ENCODE measurements around the gene ZNF419. TPM values are rescaled to one million over a fixed set of nuclear protein-coding genes. Genes with fewer than 3 reads are reported as not detected.
"Not testable (repeated sequence)": the region's sequence is repeated elsewhere in the genome, so short reads cannot be mapped to it uniquely, and the experiment has no call there.

ZNF419 gene
- total RNA-seq, result 9.0 TPM
- long read RNA-seq, partial matches to known transcripts, result 0 of 9 reads
- long read RNA-seq, other reads (novel, unspliced or antisense), result 0 of 9 reads

DNA sequence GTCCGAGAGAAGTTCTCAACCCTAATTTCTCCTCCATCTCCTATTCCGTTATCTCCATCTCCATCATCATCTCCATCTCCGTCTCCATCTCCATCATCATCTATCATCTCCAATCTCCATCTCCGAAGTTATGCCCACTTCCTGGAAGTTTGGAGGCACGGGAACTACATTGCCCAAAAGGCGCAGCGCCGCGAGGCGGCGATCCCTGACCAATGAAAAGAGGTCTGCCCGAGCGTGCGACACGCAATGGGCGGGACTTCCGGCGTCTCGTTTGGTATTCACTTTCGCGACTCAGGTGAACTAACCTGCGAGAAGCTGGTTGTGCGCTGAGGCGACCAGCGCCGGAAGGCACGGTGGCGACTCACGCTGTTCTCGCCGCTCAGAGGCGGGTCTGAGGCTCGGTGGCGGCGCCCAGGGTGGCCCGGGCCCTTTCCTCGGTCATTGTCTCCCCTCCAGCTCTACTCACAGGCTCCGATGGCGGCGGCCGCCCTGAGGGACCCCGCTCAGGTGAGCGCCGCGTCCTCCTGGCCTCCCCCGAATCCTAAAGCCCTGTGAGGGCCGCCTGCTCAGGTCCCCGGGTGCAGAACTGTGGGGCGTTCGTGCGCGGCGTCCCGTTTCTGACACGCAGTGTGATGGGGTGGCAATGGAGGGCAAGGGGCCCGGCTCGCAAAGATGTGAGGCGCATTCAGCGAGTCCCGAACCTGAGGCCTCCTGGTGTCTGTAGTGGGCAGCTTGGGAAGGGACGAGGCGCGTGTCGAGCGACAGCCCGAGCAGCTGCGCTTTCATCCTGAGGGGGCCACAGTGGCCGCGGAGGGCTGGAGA is at the start of gene ZNF419:
TSS of gene ZNF419 (plus strand) at position 274 of the 822 bp plus-strand sequence. CDS start at position 475, 201 bp downstream.
- H3K9me3 ChIP-seq (replicated peaks); intact Hi-C loops (cut with micrococcal nuclease); H3K27me3 ChIP-seq (ENCODE audit: low read depth): not testable (repeated sequence)
- peak; percentile 92 for DNase-seq
- Histone ChIP-seq H3K27ac (replicated peaks) (peak within 1 kb of the TSS; percentile 81), H3K4me1 (peaks cover 12% of the 10 kb centered on the region), H3K4me3 (peak within 1 kb of the TSS; percentile 97), H3K36me3 (peaks cover 27% of the 10 kb centered on the region)

DNA sequence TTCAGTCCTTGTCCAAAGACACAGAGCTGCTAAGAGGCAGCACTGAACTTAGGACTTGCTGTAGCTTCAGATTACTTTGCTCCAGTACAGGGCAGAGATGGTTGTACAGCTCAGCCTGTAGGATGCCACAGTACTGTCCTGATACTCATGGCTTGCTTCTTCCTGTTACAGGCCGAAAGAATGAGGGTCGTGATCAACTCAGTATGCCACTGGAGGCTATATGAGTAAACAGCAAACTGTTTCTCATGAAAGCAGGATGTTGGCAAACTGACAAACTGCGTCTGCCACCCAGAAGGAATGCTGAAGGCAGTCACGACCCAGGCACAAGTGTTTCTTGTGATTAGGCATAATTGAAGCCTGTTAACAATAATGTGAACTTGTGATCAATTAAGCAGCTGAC is 49.6 kb upstream of the ZNF419 start:
- Histone ChIP-seq H3K4me3 (no peak overlapping the region), H3K27me3 (ENCODE audit: low read depth) (no peaks in the 10 kb centered on the region), H3K36me3 (peaks cover 15% of the 10 kb centered on the region), H3K4me1 (peaks cover 38% of the 10 kb centered on the region), H3K27ac (replicated peaks) (no peak overlapping the region), H3K9me3 (replicated peaks) (peaks cover 29% of the 10 kb centered on the region)
- DNase-seq, result no peak
- TF ChIP-seq, protein P1, sequence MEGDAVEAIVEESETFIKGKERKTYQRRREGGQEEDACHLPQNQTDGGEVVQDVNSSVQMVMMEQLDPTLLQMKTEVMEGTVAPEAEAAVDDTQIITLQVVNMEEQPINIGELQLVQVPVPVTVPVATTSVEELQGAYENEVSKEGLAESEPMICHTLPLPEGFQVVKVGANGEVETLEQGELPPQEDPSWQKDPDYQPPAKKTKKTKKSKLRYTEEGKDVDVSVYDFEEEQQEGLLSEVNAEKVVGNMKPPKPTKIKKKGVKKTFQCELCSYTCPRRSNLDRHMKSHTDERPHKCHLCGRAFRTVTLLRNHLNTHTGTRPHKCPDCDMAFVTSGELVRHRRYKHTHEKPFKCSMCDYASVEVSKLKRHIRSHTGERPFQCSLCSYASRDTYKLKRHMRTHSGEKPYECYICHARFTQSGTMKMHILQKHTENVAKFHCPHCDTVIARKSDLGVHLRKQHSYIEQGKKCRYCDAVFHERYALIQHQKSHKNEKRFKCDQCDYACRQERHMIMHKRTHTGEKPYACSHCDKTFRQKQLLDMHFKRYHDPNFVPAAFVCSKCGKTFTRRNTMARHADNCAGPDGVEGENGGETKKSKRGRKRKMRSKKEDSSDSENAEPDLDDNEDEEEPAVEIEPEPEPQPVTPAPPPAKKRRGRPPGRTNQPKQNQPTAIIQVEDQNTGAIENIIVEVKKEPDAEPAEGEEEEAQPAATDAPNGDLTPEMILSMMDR (IDR thresholded peaks at IDR 0.05; ENCODE audit: borderline replicate concordance), result no peak
- intact Hi-C loops (cut with micrococcal nuclease), result no loop called here

DNA sequence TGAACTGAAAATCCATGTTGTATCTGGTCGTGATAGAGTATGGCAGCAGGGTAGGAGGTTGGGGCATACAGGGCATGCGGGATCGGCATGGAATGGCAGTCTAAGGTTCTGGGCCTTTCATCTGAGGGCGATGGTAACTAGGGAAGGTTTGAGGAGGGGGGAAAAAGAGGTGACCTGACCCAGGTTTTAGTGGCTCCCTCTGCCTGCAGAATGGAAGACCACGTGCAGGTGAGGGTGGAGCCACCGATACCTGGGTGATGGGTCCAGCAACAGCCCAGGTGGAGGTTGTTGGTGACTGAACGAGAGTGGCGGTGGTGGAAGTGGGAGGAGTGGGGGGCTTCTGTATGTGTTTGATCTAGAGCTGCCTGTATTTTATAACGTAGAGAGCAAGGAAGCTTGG is 48.6 kb upstream of the ZNF419 start:
- intact Hi-C loops (cut with micrococcal nuclease), result no loop called here
- H3K27me3 ChIP-seq (ENCODE audit: low read depth), result no peaks in the 10 kb centered on the region
- H3K9me3 ChIP-seq (replicated peaks), result peaks cover 39% of the 10 kb centered on the region
- TF ChIP-seq, protein P1 (IDR thresholded peaks at IDR 0.05; ENCODE audit: borderline replicate concordance), result no peak
- H3K4me3 ChIP-seq, result no peak overlapping the region
- no peak for DNase-seq
- peaks cover 24% of the 10 kb centered on the region for H3K36me3 ChIP-seq
- H3K4me1 ChIP-seq, result peaks cover 39% of the 10 kb centered on the region
- no peak overlapping the region for H3K27ac ChIP-seq (replicated peaks)

DNA sequence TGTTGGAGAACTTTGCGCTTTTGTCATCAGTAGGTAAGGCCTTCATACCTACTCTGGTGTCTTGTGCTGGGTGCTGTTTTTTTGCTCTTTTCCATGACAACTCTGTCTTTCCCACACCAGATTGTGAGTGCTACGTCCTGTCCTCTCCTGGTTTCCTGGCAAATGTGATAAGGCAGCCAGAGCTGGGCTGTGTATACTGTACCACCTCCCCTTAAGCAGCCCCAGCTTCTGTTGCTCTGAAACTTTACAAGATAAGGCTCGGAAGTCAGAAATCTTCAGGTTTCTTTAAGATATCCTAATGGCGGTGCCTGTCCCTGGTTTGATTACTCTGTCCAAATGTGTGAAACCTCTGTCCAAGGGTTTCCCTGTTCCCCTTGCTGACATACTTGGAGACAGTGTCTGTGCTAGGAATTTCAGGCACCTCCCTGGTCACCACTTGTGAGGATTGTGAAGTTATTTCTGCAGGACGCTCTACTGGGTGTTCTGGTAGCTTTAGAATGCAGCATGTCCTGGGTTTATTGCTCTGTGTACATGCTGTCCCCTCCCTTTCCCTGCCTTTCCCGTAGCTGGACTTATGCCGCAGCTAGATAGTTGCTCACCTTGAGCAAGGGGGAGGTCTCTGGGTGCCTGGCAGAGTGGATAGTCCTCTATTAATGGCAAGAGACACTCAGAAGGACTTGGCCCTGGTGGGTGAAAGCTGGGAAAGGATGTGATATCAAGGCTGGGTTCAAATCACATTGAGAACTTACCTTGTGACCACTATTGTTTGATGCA is 45.4 kb upstream of the ZNF419 start:
- H3K4me1 ChIP-seq, result peaks cover 14% of the 10 kb centered on the region
- TF ChIP-seq, protein P1 (IDR thresholded peaks at IDR 0.05; ENCODE audit: borderline replicate concordance), result no peak
- DNase-seq, result no peak
- H3K4me3 ChIP-seq, result no peak overlapping the region
- H3K27me3 ChIP-seq (ENCODE audit: low read depth), result no peaks in the 10 kb centered on the region
- peaks cover 72% of the 10 kb centered on the region for H3K9me3 ChIP-seq (replicated peaks)
- H3K36me3 ChIP-seq, result peaks cover 51% of the 10 kb centered on the region
- intact Hi-C loops (cut with micrococcal nuclease), result no loop called here
- H3K27ac ChIP-seq (replicated peaks), result peak overlapping the region; percentile 50

DNA sequence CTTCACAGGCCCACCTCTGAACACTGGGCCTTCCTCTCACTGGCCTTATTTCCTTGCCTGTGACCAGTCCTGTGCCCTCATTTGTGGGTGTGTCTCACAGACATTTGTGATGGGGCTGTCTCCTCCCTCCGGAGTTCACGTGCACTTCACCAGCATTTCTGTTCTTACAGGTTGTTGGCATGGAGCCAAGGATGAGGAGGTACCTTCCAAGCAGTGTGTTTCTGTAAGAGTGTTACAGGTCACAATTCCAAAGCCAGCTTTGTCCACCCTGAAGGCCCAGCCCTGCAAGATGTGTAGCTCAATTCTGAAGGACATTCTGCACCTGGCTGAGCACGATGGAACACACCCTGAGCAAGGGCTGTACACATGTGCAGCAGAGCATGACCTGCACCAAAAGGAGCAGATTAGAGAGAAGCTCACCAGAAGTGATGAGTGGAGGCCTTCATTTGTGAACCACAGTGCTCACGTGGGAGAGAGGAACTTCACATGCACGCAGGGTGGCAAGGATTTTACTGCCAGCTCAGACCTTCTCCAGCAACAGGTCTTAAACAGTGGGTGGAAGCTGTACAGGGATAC is 44.3 kb upstream of the ZNF419 start:
- peaks cover 47% of the 10 kb centered on the region for H3K36me3 ChIP-seq
- DNase-seq, result no peak

More for the DNA sequence above, 44.3 kb upstream of the ZNF419 start:
- Histone ChIP-seq H3K4me3 (no peak overlapping the region), H3K27ac (replicated peaks) (peak overlapping the region; percentile 50), H3K27me3 (ENCODE audit: low read depth) (no peaks in the 10 kb centered on the region), H3K9me3 (replicated peaks) (peaks cover 82% of the 10 kb centered on the region), H3K4me1 (peaks cover 14% of the 10 kb centered on the region)
- TF ChIP-seq, protein P1 (IDR thresholded peaks at IDR 0.05; ENCODE audit: borderline replicate concordance), result no peak
- intact Hi-C loops (cut with micrococcal nuclease), result no loop called here
